Endodermal cell (in vitro differentiated cells): ENCODE measurements around the gene KLHDC8B. TPM values are rescaled to one million over a fixed set of nuclear protein-coding genes. Genes with fewer than 3 reads are reported as not detected.

Source experiments
- DNase-seq: peaks from one replicate; pipeline ENCODE4 v3.0.0-alpha.2; 2017
- H3K27ac ChIP-seq: 2 replicates; pipeline ENCODE4 v1.5.1; 2013; ENCODE audit warnings: mild to moderate bottlenecking, low read depth, low read length, moderate library complexity
- H3K27me3 ChIP-seq: 2 replicates; pipeline ENCODE4 v1.6.1; 2013; ENCODE audit warnings: mild to moderate bottlenecking, low read length, moderate library complexity; ENCODE audit not compliant: insufficient read depth, control insufficient read depth, poor library complexity, severe bottlenecking
- H3K36me3 ChIP-seq: 2 replicates; pipeline ENCODE4 v1.7.0; 2013; ENCODE audit warnings: mild to moderate bottlenecking, low read length, moderate library complexity; ENCODE audit not compliant: control insufficient read depth, insufficient read depth
- H3K4me1 ChIP-seq: one replicate; pipeline ENCODE4 v1.7.0; 2013; ENCODE audit warnings: low read length; ENCODE audit not compliant: control insufficient read depth, insufficient read depth
- H3K4me3 ChIP-seq: 2 replicates; pipeline ENCODE4 v1.5.1; 2013; ENCODE audit warnings: mild to moderate bottlenecking, low read length, moderate library complexity
- H3K9ac ChIP-seq: 2 replicates; pipeline ENCODE4 v1.6.1; 2013; ENCODE audit warnings: mild to moderate bottlenecking, low read length, moderate library complexity; ENCODE audit not compliant: poor library complexity, severe bottlenecking; ENCODE audit errors: extremely low read depth
- H3K9me3 ChIP-seq: 2 replicates; pipeline ENCODE4 v1.6.1; 2013; ENCODE audit warnings: mild to moderate bottlenecking, low read length, moderate library complexity; ENCODE audit not compliant: control insufficient read depth
- H3K27ac Mint-ChIP-seq: 2 replicates; pipeline ENCODE4 v1.8.0; 2020; ENCODE audit warnings: mixed read lengths
- H3K27me3 Mint-ChIP-seq: 2 replicates; pipeline ENCODE4 v1.8.0; 2021; ENCODE audit warnings: mild to moderate bottlenecking, mixed read lengths; ENCODE audit not compliant: insufficient read depth
- H3K36me3 Mint-ChIP-seq: 2 replicates; pipeline ENCODE4 v1.8.0; 2020; ENCODE audit warnings: low read depth, mixed read lengths
- H3K4me1 Mint-ChIP-seq: 2 replicates; pipeline ENCODE4 v1.8.0; 2020; ENCODE audit warnings: mixed read lengths
- H3K4me3 Mint-ChIP-seq: 2 replicates; pipeline ENCODE4 v1.8.0; 2020; ENCODE audit warnings: mild to moderate bottlenecking, moderate library complexity, mixed read lengths
- H3K9me3 Mint-ChIP-seq: 2 replicates; pipeline ENCODE4 v1.8.0; 2020; ENCODE audit warnings: mild to moderate bottlenecking, mixed read lengths
- CTCF ChIP-seq: fragments of 200-600 bp; sonication (generic); conservative IDR thresholded peaks from 2 replicates; pipeline ENCODE4 v1.5.0; 2021; ENCODE audit warnings: antibody characterized with exemption, mild to moderate bottlenecking
- WGBS, 2 experiments: methylation state at CpG; one replicate each; pipeline versions ENCODE4 v1.1.5 to v1.1.7; 2013; ENCODE audit warnings: missing lambda C conversion rate in 2 of 2, mixed read lengths in 1 of 2; ENCODE audit not compliant: insufficient coverage in 1 of 2, insufficient read length in 1 of 2; 5-methylcytosine and 5-hydroxymethylcytosine counted together
- long read RNA-seq, 4 experiments: library from polyadenylated mRNA in 2 of 4; library from RNA in 1 of 4; library from capped mRNA in 1 of 4; stranded (forward) in 3 of 4; unstranded in 1 of 4; transcript quantifications; one replicate each; pipeline ENCODE4 v2.0.0, GENCODE V29; 2020 to 2021; ENCODE audit warnings: inconsistent platforms in 1 of 4
- polyA plus RNA-seq, 2 experiments: library from polyadenylated mRNA; stranded (reverse); fragments of 50-300 nt; gene quantifications; one replicate each; pipeline ENCODE4 v1.2.3, GENCODE V29; 2013
- total RNA-seq, 2 donors: library from RNA; stranded (reverse); fragmentation: NEBNext Ultra II Directional in 1 of 2; extraction: Animal tissue kit (Norgen Biotek cat#: 25700) in 1 of 2; gene quantifications; 2 replicates in 1 of 2; 3 replicates in 1 of 2; pipeline ENCODE4 v1.2.1, GENCODE V29; 2021

KLHDC8B gene
- 10 to 100 TPM; 33.5 to 36.1 TPM for total RNA-seq
- polyA plus RNA-seq (2013, experiment 1 of 2): 56.8 TPM
- polyA plus RNA-seq (2013, experiment 2 of 2): 55.2 TPM
- long read RNA-seq, experiment 1, transcript KLHDC8B-201 (6 exons, 1,959 nt): major isoform, 11 of 22 reads
- long read RNA-seq, experiment 1, partial matches to known transcripts: 3 of 22 reads
- long read RNA-seq, experiment 1, other reads (novel, unspliced or antisense): 8 of 22 reads
- long read RNA-seq, experiment 2, transcript KLHDC8B-201 (6 exons, 1,959 nt): major isoform, 38 of 53 reads
- long read RNA-seq, experiment 2, partial matches to known transcripts: 9 of 53 reads
- long read RNA-seq, experiment 2, other reads (novel, unspliced or antisense): 6 of 53 reads
- long read RNA-seq, experiment 3, transcript KLHDC8B-201 (6 exons, 1,959 nt): major isoform, 128 of 161 reads
- long read RNA-seq, experiment 3, partial matches to known transcripts: 10 of 161 reads
- long read RNA-seq, experiment 3, other reads (novel, unspliced or antisense): 23 of 161 reads
- long read RNA-seq, experiment 4, transcript KLHDC8B-201 (6 exons, 1,959 nt): major isoform, 67 of 91 reads
- long read RNA-seq, experiment 4, partial matches to known transcripts: 6 of 91 reads
- long read RNA-seq, experiment 4, other reads (novel, unspliced or antisense): 18 of 91 reads

DNA sequence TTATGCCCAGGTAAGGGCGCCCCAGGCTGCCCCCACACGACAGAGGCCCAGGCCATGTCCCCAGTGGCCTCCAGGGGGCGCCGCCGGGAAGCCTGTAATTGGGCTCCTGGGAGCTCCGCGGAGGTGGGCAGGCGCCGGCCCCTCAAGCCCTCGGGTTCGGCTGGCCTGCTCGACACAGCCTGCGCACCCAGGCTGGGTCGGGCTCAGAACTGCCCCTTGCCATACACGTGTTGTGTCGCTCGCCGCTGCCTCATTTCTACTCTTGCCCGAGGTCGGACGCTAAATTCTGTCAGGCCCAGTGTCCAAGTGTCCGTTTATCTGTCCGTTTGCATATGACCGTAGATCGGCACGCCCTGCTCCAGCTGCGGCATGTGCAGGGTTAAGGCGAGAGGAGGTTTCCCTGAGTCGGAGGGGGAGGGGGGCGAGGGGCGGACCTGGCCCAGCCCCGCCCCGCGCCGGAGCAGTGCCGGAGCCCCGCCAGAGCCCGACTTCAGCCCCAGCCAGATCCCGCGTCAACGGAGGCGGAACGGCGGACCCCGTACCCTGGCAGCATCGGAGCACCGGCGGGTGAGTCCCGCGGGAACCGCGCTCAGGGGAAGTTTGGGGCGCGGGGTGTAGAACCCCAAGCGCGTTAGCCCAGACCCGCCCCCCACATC is at the start of gene KLHDC8B:
Gene KLHDC8B (plus strand): TSS at position 480 of the 656 bp plus-strand sequence. CDS start 1,172 bp downstream, outside the sequence.
- Histone ChIP-seq H3K27me3 (peaks cover 15% of the 10 kb centered on the region), H3K9ac (peak within 1 kb of the TSS; percentile 78), H3K4me1 (peaks cover 16% of the 10 kb centered on the region), H3K27ac (peak within 1 kb of the TSS; percentile 98), H3K4me3 (peak within 1 kb of the TSS; percentile 94), H3K36me3 (peaks cover 25% of the 10 kb centered on the region), H3K9me3 (peaks cover 6% of the 10 kb centered on the region)
- H3K4me3 Mint-ChIP-seq: peak within 1 kb of the TSS; percentile 76
- peaks cover 1% of the 10 kb centered on the region for H3K9me3 Mint-ChIP-seq
- peak; percentile 98 for DNase-seq
- TF ChIP-seq CTCF: peak; percentile 100
- H3K27me3 Mint-ChIP-seq: peaks cover 29% of the 10 kb centered on the region
- WGBS, 2 experiments: 1% methylated on average over 19 to 57 of the region's 57 CpGs
- H3K4me1 Mint-ChIP-seq: peaks cover 24% of the 10 kb centered on the region
- peak within 1 kb of the TSS; percentile 95 for H3K27ac Mint-ChIP-seq
- peaks cover 11% of the 10 kb centered on the region for H3K36me3 Mint-ChIP-seq

DNA sequence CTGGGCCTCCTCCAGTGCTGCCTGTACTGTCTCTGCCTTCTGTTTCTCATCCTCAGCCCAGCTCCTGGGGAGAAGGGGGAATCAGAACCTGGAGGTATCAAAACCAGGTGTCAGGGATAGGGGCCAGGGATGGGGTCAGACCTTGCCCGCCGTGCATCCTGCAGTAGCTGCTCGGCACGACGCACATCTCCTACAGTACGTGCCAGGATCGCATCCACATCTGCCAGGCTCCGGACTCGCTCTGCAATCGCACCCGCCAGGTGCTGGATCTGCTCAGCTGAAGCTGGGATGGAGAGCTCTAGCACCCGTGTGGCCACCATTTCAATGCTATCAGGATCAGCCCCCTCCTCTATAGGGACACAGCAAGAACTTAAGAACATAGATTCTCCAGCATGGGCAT is 49.4 kb upstream of the KLHDC8B start:
- peaks cover 50% of the 10 kb centered on the region for H3K36me3 ChIP-seq
- no peak for DNase-seq
- H3K9ac ChIP-seq: no peak overlapping the region
- Mint-ChIP-seq H3K27me3 (no peaks in the 10 kb centered on the region), H3K27ac (no peak overlapping the region), H3K4me1 (peaks cover 4% of the 10 kb centered on the region), H3K9me3 (no peaks in the 10 kb centered on the region), H3K36me3 (peaks cover 30% of the 10 kb centered on the region), H3K4me3 (peak overlapping the region; percentile 76)
- no peaks in the 10 kb centered on the region for H3K27me3 ChIP-seq
- H3K4me3 ChIP-seq: no peak overlapping the region
- WGBS, 2 experiments: 95 to 99% methylated on average over 10 to 12 of the region's 12 CpGs
- no peak for TF ChIP-seq CTCF
- H3K27ac ChIP-seq: no peak overlapping the region
- H3K9me3 ChIP-seq: no peaks in the 10 kb centered on the region
- H3K4me1 ChIP-seq: peaks cover 4% of the 10 kb centered on the region

DNA sequence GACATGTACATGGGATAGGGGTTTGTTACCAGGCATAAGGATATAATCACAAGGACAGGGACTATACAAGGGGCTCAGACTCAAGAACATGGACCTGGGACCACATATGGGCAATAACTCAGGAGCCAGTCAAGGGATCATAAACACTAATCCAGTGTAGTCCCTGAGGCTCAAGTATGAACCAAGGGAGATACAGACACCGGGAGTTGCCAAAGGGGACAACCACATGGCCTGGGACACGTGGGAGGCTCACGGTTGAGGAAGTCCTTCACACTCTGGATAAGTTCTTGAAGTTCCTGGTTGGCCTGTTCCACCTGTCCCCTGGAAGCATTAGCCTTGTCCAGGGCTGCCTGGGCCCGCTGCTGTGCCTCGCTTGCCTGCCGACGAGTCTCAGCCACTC is 48.9 kb upstream of the KLHDC8B start:
- Histone ChIP-seq H3K4me3 (no peak overlapping the region), H3K9me3 (no peaks in the 10 kb centered on the region), H3K4me1 (peaks cover 4% of the 10 kb centered on the region), H3K27ac (no peak overlapping the region), H3K27me3 (no peaks in the 10 kb centered on the region), H3K9ac (no peak overlapping the region), H3K36me3 (peaks cover 46% of the 10 kb centered on the region)
- Mint-ChIP-seq H3K27ac (no peak overlapping the region), H3K36me3 (peaks cover 28% of the 10 kb centered on the region), H3K27me3 (no peaks in the 10 kb centered on the region), H3K9me3 (no peaks in the 10 kb centered on the region), H3K4me3 (no peak overlapping the region), H3K4me1 (peaks cover 4% of the 10 kb centered on the region)
- WGBS, 2 experiments: 94 to 97% methylated on average over 7 of the region's 7 CpGs
- no peak for TF ChIP-seq CTCF
- no peak for DNase-seq
